Measurements from ENCODE around the gene ATXN7.

ATXN7 gene

GRCh38 chr3:63864008-63864964 lies 619 bp downstream of the ATXN7 start:
- TF ChIP-seq FOXP2 (optimal IDR thresholded peaks at IDR 0.05; ENCODE audit: borderline replicate concordance, extremely low read depth, extremely low read length, insufficient read depth) (no peak), REST (IDR thresholded peaks at IDR 0.05; ENCODE audit: insufficient read depth in 1 of 2, low read depth in 2 of 2, low read length in 2 of 2) (no peak), SIN3A (IDR thresholded peaks at IDR 0.05; ENCODE audit: borderline replicate concordance, insufficient read depth, low read length) (no peak), TAF1 (IDR thresholded peaks at IDR 0.05; ENCODE audit: borderline replicate concordance, insufficient read depth, low read length) (no peak), POLR2AphosphoS5 (IDR thresholded peaks at IDR 0.05; ENCODE audit: low read depth, low read length) (no peak)

GRCh38 chr3:63864965-63865327 lies 1.3 kb downstream of the ATXN7 start:
- TF ChIP-seq POLR2AphosphoS5 (IDR thresholded peaks at IDR 0.05; ENCODE audit: low read depth, low read length): no peak
- TF ChIP-seq FOXP2 (optimal IDR thresholded peaks at IDR 0.05; ENCODE audit: borderline replicate concordance, extremely low read depth, extremely low read length, insufficient read depth): no peak
- TF ChIP-seq TAF1 (IDR thresholded peaks at IDR 0.05; ENCODE audit: borderline replicate concordance, insufficient read depth, low read length): no peak
- no peak for TF ChIP-seq SIN3A (IDR thresholded peaks at IDR 0.05; ENCODE audit: borderline replicate concordance, insufficient read depth, low read length)
- TF ChIP-seq REST (IDR thresholded peaks at IDR 0.05; ENCODE audit: insufficient read depth in 1 of 2, low read depth in 2 of 2, low read length in 2 of 2): no peak

GRCh38 chr3:63867225-63867624 lies 3.6 kb downstream of the ATXN7 start:
- TF ChIP-seq TAF1 (IDR thresholded peaks at IDR 0.05; ENCODE audit: borderline replicate concordance, insufficient read depth, low read length) (no peak), FOXP2 (optimal IDR thresholded peaks at IDR 0.05; ENCODE audit: borderline replicate concordance, extremely low read depth, extremely low read length, insufficient read depth) (no peak), POLR2AphosphoS5 (IDR thresholded peaks at IDR 0.05; ENCODE audit: low read depth, low read length) (no peak), SIN3A (IDR thresholded peaks at IDR 0.05; ENCODE audit: borderline replicate concordance, insufficient read depth, low read length) (no peak)

GRCh38 chr3:63869940-63870614 lies 6.4 kb downstream of the ATXN7 start:
- TF ChIP-seq REST (IDR thresholded peaks at IDR 0.05; ENCODE audit: insufficient read depth in 1 of 2, low read depth in 2 of 2, low read length in 2 of 2) (no peak), FOXP2 (optimal IDR thresholded peaks at IDR 0.05; ENCODE audit: borderline replicate concordance, extremely low read depth, extremely low read length, insufficient read depth) (no peak), TAF1 (IDR thresholded peaks at IDR 0.05; ENCODE audit: borderline replicate concordance, insufficient read depth, low read length) (no peak), POLR2AphosphoS5 (IDR thresholded peaks at IDR 0.05; ENCODE audit: low read depth, low read length) (no peak), SIN3A (IDR thresholded peaks at IDR 0.05; ENCODE audit: borderline replicate concordance, insufficient read depth, low read length) (no peak)

- no peak for TF ChIP-seq FOXP2 (optimal IDR thresholded peaks at IDR 0.05; ENCODE audit: borderline replicate concordance, extremely low read depth, extremely low read length, insufficient read depth)
- TF ChIP-seq SIN3A (IDR thresholded peaks at IDR 0.05; ENCODE audit: borderline replicate concordance, insufficient read depth, low read length): no peak
- TF ChIP-seq REST (IDR thresholded peaks at IDR 0.05; ENCODE audit: insufficient read depth in 1 of 2, low read depth in 2 of 2, low read length in 2 of 2): no peak
- no peak for TF ChIP-seq POLR2AphosphoS5 (IDR thresholded peaks at IDR 0.05; ENCODE audit: low read depth, low read length)
- TF ChIP-seq TAF1 (IDR thresholded peaks at IDR 0.05; ENCODE audit: borderline replicate concordance, insufficient read depth, low read length): no peak
Measured at GRCh38 chr3:63870615-63871005, 6.9 kb downstream of the ATXN7 start.

Measured in PFSK-1 (cell line).